Dedifferentiated amniotic fluid mesenchymal stem cell (primary cell): ENCODE measurements around the gene CENPH.
"Not testable (repeated sequence)": the region's sequence is repeated elsewhere in the genome, so short reads cannot be mapped to it uniquely, and the experiment has no call there.

Source experiments
- DNase-seq: peaks from one replicate; pipeline ENCODE4 v3.0.0-alpha.2; 2016; ENCODE audit errors: extremely low spot score

CENPH gene

DNA sequence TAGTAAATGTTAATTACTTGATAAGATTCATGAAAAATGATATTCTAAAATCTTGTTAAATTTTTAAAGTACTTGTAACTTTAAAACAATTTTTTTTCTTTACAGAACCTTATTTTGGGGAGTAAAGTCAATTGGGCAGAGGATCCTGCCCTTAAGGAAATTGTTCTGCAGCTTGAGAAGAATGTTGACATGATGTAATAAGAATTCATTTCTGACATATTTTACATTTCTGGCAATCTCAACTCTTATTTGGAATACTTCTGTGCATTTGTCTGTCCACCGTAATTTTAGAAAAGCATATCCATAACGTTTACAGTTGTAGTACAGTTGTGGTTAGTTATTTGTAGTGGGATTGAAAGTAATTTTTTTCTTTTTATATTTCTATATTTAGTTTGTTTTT lies 20.2 kb downstream of the CENPH start:
- DNase-seq, result peak; percentile 76

GRCh38 chr5:69211200-69211599 lies 21.8 kb downstream of the CENPH start:
- DNase-seq, result no peak

DNA sequence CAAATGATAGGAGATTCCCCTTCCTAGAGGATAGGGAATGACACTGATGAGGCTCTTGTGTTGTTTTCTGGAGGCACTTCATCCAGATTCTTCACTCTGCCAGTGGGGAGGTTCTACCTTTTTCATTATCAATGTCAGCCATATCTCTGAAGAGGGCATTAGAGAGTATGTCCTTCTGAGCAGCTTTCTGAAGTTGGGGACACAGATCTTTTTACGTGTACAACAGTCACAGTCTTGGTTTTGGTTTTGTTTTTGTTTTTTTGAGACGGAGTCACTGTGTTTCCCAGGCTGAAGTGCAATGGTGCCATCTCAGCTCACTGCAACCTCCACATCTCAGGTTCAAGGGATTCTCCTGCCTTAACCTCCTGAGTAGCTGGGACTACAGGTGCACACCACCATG lies 22.6 kb downstream of the CENPH start:
- DNase-seq, result no peak

DNA sequence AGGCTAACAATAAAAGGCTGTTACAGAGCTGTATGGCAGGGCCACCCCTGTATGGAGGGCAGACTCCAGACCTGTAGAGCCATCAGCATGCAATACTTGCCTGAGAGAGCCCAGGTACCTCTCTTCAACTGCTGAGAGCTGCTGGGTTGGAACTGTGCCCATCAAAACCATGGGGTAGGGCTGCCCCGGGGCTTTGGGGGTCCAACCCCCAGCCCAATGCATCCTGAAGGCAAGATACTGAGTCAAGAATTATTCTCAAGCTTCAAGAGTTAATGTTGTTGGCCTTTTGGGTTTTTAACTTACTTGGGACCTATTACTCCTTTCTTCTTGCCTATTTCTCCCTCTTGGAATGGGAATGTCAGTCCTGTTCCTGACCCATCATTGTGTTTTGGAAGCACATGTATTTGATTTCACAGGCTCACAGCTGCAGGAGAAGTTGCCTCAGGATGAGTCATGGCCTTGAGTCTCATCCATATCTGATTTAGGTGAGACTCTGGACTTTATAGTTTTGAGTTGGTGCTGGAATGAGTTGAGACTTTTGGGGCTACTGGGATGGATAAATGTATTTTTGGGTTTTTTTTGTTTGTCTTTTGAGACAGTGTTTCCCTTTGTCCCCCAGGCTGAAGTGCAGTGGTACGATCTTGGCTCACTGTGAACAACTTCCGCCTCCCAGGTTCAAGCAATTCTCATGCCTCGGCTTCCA lies 24.3 kb downstream of the CENPH start:
- DNase-seq, result no peak

- no peak for DNase-seq
Measured at GRCh38 chr5:69217151-69217511, 27.7 kb downstream of the CENPH start.

GRCh38 chr5:69217548-69218526 lies 28.5 kb downstream of the CENPH start:
- peak; percentile 85 for DNase-seq

DNA sequence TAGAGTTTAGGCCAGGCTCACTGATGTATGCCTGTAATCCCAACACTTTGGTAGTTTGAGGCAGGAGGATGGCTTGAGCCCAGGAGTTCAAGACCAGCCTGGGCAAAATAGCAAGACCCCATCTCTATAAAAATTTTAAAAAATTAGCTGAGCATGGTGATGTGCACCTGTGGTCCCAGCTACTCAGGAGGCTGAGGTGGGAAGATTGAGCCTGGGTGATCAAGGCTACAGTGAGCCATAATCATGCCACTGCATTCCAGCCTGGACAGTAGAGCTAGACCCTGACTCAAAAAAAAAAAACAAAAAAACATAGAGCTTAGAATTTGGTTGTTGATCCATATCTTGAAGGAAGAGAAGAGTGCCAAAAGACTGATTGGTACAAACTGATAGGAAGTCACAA lies 30.6 kb downstream of the CENPH start:
- no peak for DNase-seq

GRCh38 chr5:69220371-69220770 lies 31.0 kb downstream of the CENPH start:
- DNase-seq, result not testable (repeated sequence)

GRCh38 chr5:69220833-69221232 lies 31.4 kb downstream of the CENPH start:
- not testable (repeated sequence) for DNase-seq

- no peak for DNase-seq
Measured at GRCh38 chr5:69224520-69224919, 35.1 kb downstream of the CENPH start.

- no peak for DNase-seq
Measured at GRCh38 chr5:69225860-69226259, 36.5 kb downstream of the CENPH start.

- no peak for DNase-seq
Measured at GRCh38 chr5:69230181-69230580, 40.8 kb downstream of the CENPH start.

DNA sequence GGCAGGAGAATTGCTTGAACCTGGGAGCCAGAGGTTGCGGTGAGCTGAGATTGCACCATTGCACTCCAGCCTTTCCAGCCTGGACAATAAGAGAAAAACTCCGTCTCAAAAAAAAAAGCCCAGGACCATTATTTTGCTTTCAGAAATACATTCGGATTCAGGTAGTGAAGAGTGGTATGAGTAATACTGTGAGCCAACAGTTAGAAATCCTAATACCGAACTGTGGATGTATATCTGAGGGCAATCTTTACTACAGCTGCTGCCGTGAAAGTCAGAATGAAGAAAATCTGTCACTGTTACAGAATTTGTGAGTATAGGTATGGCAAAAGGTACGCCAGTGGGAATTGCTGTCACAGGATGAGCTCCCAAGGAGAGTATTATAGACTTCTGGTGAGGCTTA lies 41.9 kb downstream of the CENPH start:
- no peak for DNase-seq

DNA sequence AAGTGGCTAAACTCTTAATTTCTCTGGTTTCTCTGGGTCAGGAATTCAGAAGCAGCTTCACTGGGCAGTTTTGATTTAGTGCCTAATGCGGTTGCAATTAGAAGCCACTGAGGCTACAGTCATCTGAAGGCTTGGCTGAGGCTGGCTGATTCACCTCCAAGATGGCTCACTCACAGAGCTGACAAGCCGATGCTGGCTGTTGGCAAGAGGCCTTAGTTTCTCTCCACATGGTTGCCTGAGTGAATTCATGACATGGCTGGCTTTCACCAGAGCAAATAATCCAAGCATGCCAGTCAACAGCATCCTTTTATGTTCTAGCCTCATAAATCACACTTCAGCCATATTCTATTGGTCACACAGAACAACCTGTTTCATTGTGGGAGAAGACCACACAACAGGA lies 42.5 kb downstream of the CENPH start:
- DNase-seq, result no peak

- peak; percentile 94 for DNase-seq
Measured at GRCh38 chr5:69234457-69235268, 45.3 kb downstream of the CENPH start, which contains the start of gene CDK7. TSS of gene CDK7 (plus strand) at chr5:69234886. CDS start at chr5:69234976, 90 bp downstream.

DNA sequence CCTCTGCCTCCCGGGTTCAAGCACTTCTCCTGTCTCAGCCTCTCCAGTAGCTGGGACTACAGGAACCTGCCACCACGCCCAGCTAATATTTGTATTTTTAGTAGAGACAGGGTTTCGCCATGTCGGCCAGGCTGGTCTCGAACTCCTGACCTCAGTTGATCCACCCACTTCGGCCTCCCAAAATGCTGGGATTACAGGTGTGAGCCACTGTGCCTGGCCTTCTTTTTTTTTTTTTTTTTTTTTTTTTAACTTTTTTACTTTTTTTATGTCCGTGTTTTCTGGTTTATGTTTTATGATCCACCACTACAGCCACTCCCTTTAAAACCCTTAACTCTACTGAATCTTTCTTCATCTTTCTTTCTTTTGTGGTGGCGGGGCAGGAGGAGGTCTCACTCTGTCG lies 47.4 kb downstream of the CENPH start:
- DNase-seq, result not testable (repeated sequence)

DNA sequence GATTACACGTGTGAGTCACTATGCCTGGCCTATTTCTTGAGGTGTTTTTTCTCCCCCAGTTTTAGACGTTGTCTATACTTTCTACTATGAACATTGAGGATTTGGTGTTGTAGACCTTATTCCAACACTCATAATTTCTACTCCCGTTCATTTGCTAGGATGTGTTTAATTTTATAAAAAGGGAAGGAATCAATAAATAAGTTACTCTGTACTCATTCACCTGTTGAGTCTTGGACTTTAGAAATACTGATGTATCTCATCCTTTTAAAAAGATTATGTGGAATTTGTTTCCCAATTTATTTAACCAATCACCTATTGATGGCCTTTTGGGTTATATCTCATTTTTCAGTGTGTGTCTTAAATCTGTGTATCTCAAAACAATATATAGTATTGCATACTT lies 48.5 kb downstream of the CENPH start:
- DNase-seq, result no peak

- peak; percentile 60 for DNase-seq
Measured at GRCh38 chr5:69238760-69239251, 49.4 kb downstream of the CENPH start.

DNA sequence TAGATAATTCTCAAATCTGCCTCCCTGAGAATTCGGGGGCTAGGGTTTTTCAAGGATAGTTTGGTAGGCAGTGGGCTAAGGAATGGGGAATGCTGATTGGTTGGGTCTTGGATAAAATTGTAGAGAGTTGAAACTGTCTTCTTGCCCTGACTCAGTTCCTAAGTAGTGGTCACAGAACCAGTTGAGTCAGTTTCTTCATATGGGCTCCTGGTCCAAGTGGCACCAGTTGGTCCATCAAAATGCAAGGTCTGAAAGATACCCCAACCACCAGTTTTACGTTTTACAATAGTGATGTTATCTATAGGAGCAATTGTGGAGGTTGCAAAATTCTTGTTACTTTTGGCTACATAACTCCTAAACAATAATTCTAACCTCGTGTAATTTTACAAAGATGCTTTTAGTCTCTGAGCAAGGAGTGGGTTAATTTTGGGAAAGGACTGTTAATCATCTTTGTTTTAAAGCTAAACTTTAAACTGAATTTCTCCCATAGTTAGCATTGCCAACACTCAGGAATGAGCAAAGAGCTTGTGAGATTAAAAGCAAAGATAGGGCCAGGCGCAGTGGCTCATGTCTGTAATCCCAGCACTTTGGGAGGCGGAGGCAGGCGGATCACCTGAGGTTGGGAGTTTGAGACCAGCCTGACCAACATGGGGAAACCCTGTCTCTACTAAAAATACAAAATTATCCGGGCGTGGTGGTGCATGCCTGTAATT lies 53.0 kb downstream of the CENPH start:
- no peak for DNase-seq

- DNase-seq, result no peak
Measured at GRCh38 chr5:69245031-69245430, 55.6 kb downstream of the CENPH start.

DNA sequence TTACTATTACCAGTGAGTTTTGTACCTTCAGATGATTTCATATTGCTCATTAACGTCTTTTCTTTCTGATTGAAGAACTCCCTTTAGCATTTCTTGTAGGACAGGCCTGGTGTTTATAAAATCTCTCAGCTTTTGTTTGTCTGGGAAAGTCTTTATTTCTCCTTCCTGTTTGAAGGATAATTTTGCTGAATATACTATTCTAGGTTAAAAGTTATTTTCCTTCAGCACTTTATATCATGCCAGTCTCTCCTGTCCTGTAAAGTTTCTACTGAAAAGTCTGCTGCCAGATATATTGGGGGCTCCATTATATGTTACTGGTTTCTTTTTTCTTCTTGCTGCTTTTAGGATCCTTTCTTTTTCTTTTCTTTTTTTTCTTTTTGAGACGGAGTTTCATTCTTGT lies 58.6 kb downstream of the CENPH start:
- DNase-seq, result no peak
